HG02623 (cell line): ENCODE data around the gene SYK.

Source experiments
- ATAC-seq: cut with Tn5 transposase; IDR thresholded peaks from one replicate; pipeline ENCODE4 v1.9.1; 2021; ENCODE audit warnings: moderate library complexity; ENCODE audit not compliant: unreplicated experiment

The SYK gene

GRCh38 chr9:90821697-90822096, 20.1 kb downstream of the SYK start:
- ATAC-seq: no peak

- no peak for ATAC-seq
Observed at GRCh38 chr9:90822866-90823265, 21.2 kb downstream of the SYK start.

- no peak for ATAC-seq
Observed at GRCh38 chr9:90825586-90825985, 24.0 kb downstream of the SYK start.

- no peak for ATAC-seq
Observed at GRCh38 chr9:90826326-90827020, 24.9 kb downstream of the SYK start.

- ATAC-seq: peak; percentile 42
Observed at GRCh38 chr9:90827181-90827871, 25.7 kb downstream of the SYK start.

- ATAC-seq: no peak
Observed at GRCh38 chr9:90830051-90830450, 28.4 kb downstream of the SYK start.

GRCh38 chr9:90830977-90831376, 29.4 kb downstream of the SYK start:
- ATAC-seq: peak; percentile 38

- no peak for ATAC-seq
Observed at GRCh38 chr9:90832261-90832660, 30.6 kb downstream of the SYK start.

GRCh38 chr9:90834828-90835595, 33.4 kb downstream of the SYK start:
- no peak for ATAC-seq

- ATAC-seq: no peak
Observed at GRCh38 chr9:90836411-90837080, 34.9 kb downstream of the SYK start.

- ATAC-seq: no peak
Observed at GRCh38 chr9:90838098-90838497, 36.5 kb downstream of the SYK start.

- no peak for ATAC-seq
Observed at GRCh38 chr9:90838581-90839154, 37.0 kb downstream of the SYK start.

GRCh38 chr9:90839183-90839728, 37.6 kb downstream of the SYK start:
- ATAC-seq: no peak

GRCh38 chr9:90840696-90841095, 39.1 kb downstream of the SYK start:
- no peak for ATAC-seq

GRCh38 chr9:90841213-90841612, 39.6 kb downstream of the SYK start:
- no peak for ATAC-seq

- no peak for ATAC-seq
Observed at GRCh38 chr9:90841615-90842014, 40.0 kb downstream of the SYK start.

GRCh38 chr9:90842176-90842777, 40.7 kb downstream of the SYK start:
- ATAC-seq: no peak

GRCh38 chr9:90842996-90843395, 41.4 kb downstream of the SYK start:
- no peak for ATAC-seq

- ATAC-seq: no peak
Observed at GRCh38 chr9:90843525-90843924, 41.9 kb downstream of the SYK start.

GRCh38 chr9:90844326-90844725, 42.7 kb downstream of the SYK start:
- ATAC-seq: no peak
